Mesenchymal stem cell (in vitro differentiated cells and primary cell): ENCODE measurements around the gene DCUN1D2.

ENCODE experiments used
- DNase-seq: peaks from one replicate; pipeline ENCODE4 v3.0.0-alpha.2; 2013
- H2AFZ ChIP-seq: one replicate; pipeline ENCODE4 v1.6.1; 2013; ENCODE audit warnings: low read depth, mild to moderate bottlenecking, control low read depth, inconsistent platforms, low read length, moderate library complexity
- H2AK5ac ChIP-seq: 2 replicates; pipeline ENCODE4 v1.6.1; 2013; ENCODE audit warnings: low read length, moderate library complexity, mild to moderate bottlenecking, inconsistent platforms; ENCODE audit not compliant: severe bottlenecking
- H2BK120ac ChIP-seq: one replicate; pipeline ENCODE4 v1.6.1; 2013; ENCODE audit warnings: low read depth, mild to moderate bottlenecking, inconsistent platforms, low read length, moderate library complexity
- H2BK12ac ChIP-seq, 2 experiments: one replicate each; pipeline ENCODE4 v1.6.1; 2013; ENCODE audit warnings: inconsistent platforms in 2 of 2, low read length in 2 of 2, mild to moderate bottlenecking in 2 of 2, moderate library complexity in 2 of 2, control low read depth in 1 of 2
- H2BK15ac ChIP-seq: one replicate; pipeline ENCODE4 v1.6.1; 2013; ENCODE audit warnings: mild to moderate bottlenecking, low read depth, inconsistent platforms; ENCODE audit not compliant: poor library complexity, severe bottlenecking
- H2BK5ac ChIP-seq: 2 replicates; pipeline ENCODE4 v1.6.1; 2013; ENCODE audit warnings: low read depth, mild to moderate bottlenecking, low read length, control low read depth, inconsistent platforms; ENCODE audit not compliant: poor library complexity, severe bottlenecking
- H3K14ac ChIP-seq, 2 experiments: one replicate each; pipeline ENCODE4 v1.6.1; 2013; ENCODE audit warnings: inconsistent platforms in 2 of 2, low read length in 2 of 2, control low read depth in 1 of 2, mild to moderate bottlenecking in 1 of 2, moderate library complexity in 1 of 2
- H3K18ac ChIP-seq, 2 experiments: one replicate each; pipeline ENCODE4 v1.6.1; 2013; ENCODE audit warnings: inconsistent platforms in 2 of 2, low read length in 2 of 2, control low read depth in 1 of 2, low read depth in 1 of 2, mild to moderate bottlenecking in 1 of 2
- H3K23ac ChIP-seq, 2 experiments: one replicate each; pipeline ENCODE4 v1.6.1; 2013; ENCODE audit warnings: inconsistent platforms in 2 of 2, low read length in 2 of 2, mild to moderate bottlenecking in 2 of 2, moderate library complexity in 2 of 2, control low read depth in 1 of 2
- H3K27ac ChIP-seq: 2 replicates; pipeline ENCODE4 v1.5.1; 2013; ENCODE audit warnings: mild to moderate bottlenecking, moderate library complexity, low read length, control low read depth, inconsistent platforms; ENCODE audit not compliant: poor library complexity, severe bottlenecking
- H3K27me3 ChIP-seq, 2 experiments: 2 replicates each; pipeline versions ENCODE4 v1.6.1 to v1.7.0; 2013; ENCODE audit warnings: low read length in 2 of 2, mild to moderate bottlenecking in 2 of 2, moderate library complexity in 2 of 2, control low read depth in 1 of 2, inconsistent platforms in 1 of 2; ENCODE audit not compliant: control insufficient read depth in 1 of 2, insufficient read depth in 1 of 2
- H3K36me3 ChIP-seq, 2 experiments: 2 replicates each; pipeline versions ENCODE4 v1.6.1 to v1.7.0; 2013; ENCODE audit warnings: low read length in 2 of 2, control low read depth in 1 of 2, inconsistent platforms in 1 of 2, low read depth in 1 of 2, mild to moderate bottlenecking in 1 of 2; ENCODE audit not compliant: insufficient read depth in 2 of 2, control insufficient read depth in 1 of 2
- H3K4ac ChIP-seq, 2 experiments: one replicate each; pipeline ENCODE4 v1.6.1; 2013; ENCODE audit warnings: inconsistent platforms in 2 of 2, low read length in 2 of 2, mild to moderate bottlenecking in 2 of 2, moderate library complexity in 2 of 2, control low read depth in 1 of 2, low read depth in 1 of 2
- H3K4me1 ChIP-seq: 2 replicates; pipeline ENCODE4 v1.6.1; 2013; ENCODE audit warnings: low read depth, low read length, control low read depth; ENCODE audit not compliant: control insufficient read depth, insufficient read depth
- H3K4me2 ChIP-seq: 2 replicates; pipeline ENCODE4 v1.6.1; 2013; ENCODE audit warnings: low read length, mild to moderate bottlenecking, inconsistent platforms; ENCODE audit not compliant: poor library complexity, severe bottlenecking
- H3K4me3 ChIP-seq, 2 experiments: 2 replicates each; pipeline versions ENCODE4 v1.5.1 to v1.7.0; 2013; ENCODE audit warnings: low read length in 2 of 2, mild to moderate bottlenecking in 2 of 2, control low read depth in 1 of 2, low read depth in 1 of 2; ENCODE audit not compliant: insufficient read depth in 1 of 2
- H3K79me1 ChIP-seq: replicated peaks from 2 replicates; pipeline ENCODE4 v1.6.1; 2013; ENCODE audit warnings: mild to moderate bottlenecking, control low read depth, low read length, inconsistent platforms; ENCODE audit not compliant: poor library complexity, severe bottlenecking
- H3K9ac ChIP-seq: 2 replicates; pipeline ENCODE4 v1.7.0; 2013; ENCODE audit warnings: mild to moderate bottlenecking, low read length, moderate library complexity
- H3K9me3 ChIP-seq: 2 replicates; pipeline ENCODE4 v1.7.0; 2013; ENCODE audit warnings: mild to moderate bottlenecking, low read length; ENCODE audit not compliant: control insufficient read depth
- H4K8ac ChIP-seq: one replicate; pipeline ENCODE4 v1.6.1; 2013; ENCODE audit warnings: inconsistent platforms, mild to moderate bottlenecking, low read length, moderate library complexity
- H4K91ac ChIP-seq: one replicate; pipeline ENCODE4 v1.6.1; 2013; ENCODE audit warnings: mild to moderate bottlenecking, low read length, inconsistent platforms
- WGBS: methylation state at CpG from one replicate; pipeline ENCODE4 v1.1.7; 2013; ENCODE audit warnings: mixed read lengths; 5-methylcytosine and 5-hydroxymethylcytosine counted together

Gene DCUN1D2

GRCh38 chr13:113422807-113423519, 67.5 kb downstream of the DCUN1D2 start:
- Histone ChIP-seq H3K14ac (no peak overlapping the region), H2BK120ac (no peak overlapping the region), H3K27me3 (peaks cover 0 to 18% of the 10 kb centered on the region in 2 experiments), H3K23ac (no peak overlapping the region), H3K9ac (no peak overlapping the region), H2AK5ac (no peak overlapping the region), H3K79me1 (no peaks in the 10 kb centered on the region), H3K9me3 (no peaks in the 10 kb centered on the region), H2AFZ (no peak overlapping the region), H2BK15ac (no peak overlapping the region), H4K8ac (no peak overlapping the region), H2BK12ac (no peak overlapping the region), H3K18ac (no peak overlapping the region), H4K91ac (no peak overlapping the region), H3K27ac (no peak overlapping the region), H3K4me2 (no peak overlapping the region), H3K4me1 (peaks cover 6% of the 10 kb centered on the region), H3K4me3 (no peak overlapping the region), H3K4ac (no peak overlapping the region), H3K36me3 (peaks cover 0 to 11% of the 10 kb centered on the region in 2 experiments), H2BK5ac (no peak overlapping the region)
- 88% methylated on average over 26 of the region's 26 CpGs for WGBS
- DNase-seq = no peak

DNA sequence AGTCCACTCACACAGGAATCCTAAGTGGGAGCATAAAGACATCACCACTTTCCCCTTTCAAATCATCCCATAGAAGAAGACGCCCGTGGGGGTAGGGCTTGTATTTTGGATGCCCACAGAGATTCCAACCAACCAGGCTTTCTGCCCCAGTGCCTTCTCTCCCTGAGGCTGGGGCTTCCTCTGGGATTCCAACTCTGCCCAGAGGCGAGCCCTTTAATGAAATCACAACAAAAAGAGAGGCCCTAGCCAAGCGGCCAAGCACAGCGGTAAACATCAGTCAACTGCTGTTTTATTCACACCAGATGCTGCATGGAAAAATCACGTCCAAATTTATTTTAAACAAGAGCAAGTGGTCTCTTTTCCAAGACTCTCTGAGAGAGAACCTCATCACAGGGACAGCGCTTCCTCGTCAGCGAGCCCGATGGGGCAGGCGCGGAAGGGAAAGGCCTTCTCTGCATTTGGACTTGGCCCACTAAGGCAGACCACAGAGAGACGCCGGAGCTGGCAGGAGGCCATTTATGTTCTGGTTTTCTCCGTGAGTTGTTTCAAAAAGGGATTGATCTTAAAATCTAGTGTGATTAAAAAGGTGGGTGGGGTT, 68.7 kb downstream of the DCUN1D2 start:
- H3K79me1 ChIP-seq = no peaks in the 10 kb centered on the region
- peaks cover 0 to 8% of the 10 kb centered on the region in 2 experiments for H3K36me3 ChIP-seq
- H3K4me3 ChIP-seq = peak overlapping the region in 1 of 2 experiments; percentile 68
- H3K14ac ChIP-seq = no peak overlapping the region
- H2BK120ac ChIP-seq = no peak overlapping the region
- peaks cover 0 to 29% of the 10 kb centered on the region in 2 experiments for H3K27me3 ChIP-seq
- no peak overlapping the region for H3K4ac ChIP-seq
- peak overlapping the region; percentile 67 for H3K9ac ChIP-seq
- no peaks in the 10 kb centered on the region for H3K9me3 ChIP-seq
- no peak overlapping the region for H2AK5ac ChIP-seq
- H2BK5ac ChIP-seq = no peak overlapping the region
- H3K4me2 ChIP-seq = no peak overlapping the region
- H4K8ac ChIP-seq = no peak overlapping the region
- no peak overlapping the region for H4K91ac ChIP-seq
- peaks cover 3% of the 10 kb centered on the region for H3K4me1 ChIP-seq
- H3K23ac ChIP-seq = no peak overlapping the region
- no peak for DNase-seq
- WGBS = 90% methylated on average over 15 of the region's 15 CpGs
- H2AFZ ChIP-seq = no peak overlapping the region
- no peak overlapping the region for H2BK12ac ChIP-seq
- H3K27ac ChIP-seq = no peak overlapping the region
- H3K18ac ChIP-seq = no peak overlapping the region
- H2BK15ac ChIP-seq = no peak overlapping the region

DNA sequence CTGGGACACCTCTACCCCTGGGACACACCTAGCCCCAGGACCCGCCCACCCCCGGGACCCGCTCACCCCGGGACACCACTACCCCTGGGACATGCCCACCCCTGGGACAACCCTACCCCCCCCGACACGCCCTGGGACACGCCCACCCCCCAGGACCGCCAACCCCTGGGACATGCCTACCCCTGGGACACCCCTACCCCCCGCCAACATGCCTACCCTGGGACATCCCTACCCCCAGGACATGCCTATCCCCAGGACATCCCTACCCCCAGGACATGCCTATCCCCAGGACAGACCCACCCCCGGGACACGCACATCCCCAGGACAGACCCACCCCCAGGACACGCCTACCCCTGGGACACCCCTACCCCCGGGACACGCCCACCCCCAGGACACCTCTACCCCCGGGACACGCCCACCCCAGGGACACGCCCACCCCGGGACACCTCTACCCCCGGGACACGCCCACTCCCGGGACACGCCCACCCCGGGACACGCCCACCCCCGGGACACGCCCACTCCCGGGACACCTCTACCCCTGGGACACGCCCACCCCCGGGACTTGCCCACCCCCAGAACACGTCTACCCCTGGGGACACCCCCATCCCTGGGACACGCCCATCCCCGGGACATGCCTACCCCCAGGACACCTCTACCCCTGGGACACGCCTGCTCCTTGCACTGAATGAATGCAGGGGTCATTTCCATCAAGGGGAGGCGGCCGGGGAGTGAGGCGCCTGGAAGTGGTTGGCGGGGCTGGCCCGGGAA, 69.5 kb downstream of the DCUN1D2 start:
- 86% methylated on average over 17 of the region's 38 CpGs for WGBS

GRCh38 chr13:113420232-113420631, 70.3 kb downstream of the DCUN1D2 start:
- H2BK5ac ChIP-seq = no peak overlapping the region
- H3K9ac ChIP-seq = no peak overlapping the region
- no peak overlapping the region for H2AK5ac ChIP-seq
- no peak overlapping the region for H2BK12ac ChIP-seq
- peaks cover 3% of the 10 kb centered on the region for H3K4me1 ChIP-seq
- H3K4me3 ChIP-seq = no peak overlapping the region
- H3K9me3 ChIP-seq = no peaks in the 10 kb centered on the region
- no peak overlapping the region for H2BK15ac ChIP-seq
- no peak overlapping the region for H3K27ac ChIP-seq
- H3K4ac ChIP-seq = no peak overlapping the region
- H2AFZ ChIP-seq = no peak overlapping the region
- H2BK120ac ChIP-seq = no peak overlapping the region
- no peak overlapping the region for H3K14ac ChIP-seq
- H4K8ac ChIP-seq = no peak overlapping the region
- no peak overlapping the region for H3K23ac ChIP-seq
- peaks cover 0 to 8% of the 10 kb centered on the region in 2 experiments for H3K36me3 ChIP-seq
- no peak overlapping the region for H3K4me2 ChIP-seq
- peaks cover 0 to 36% of the 10 kb centered on the region in 2 experiments for H3K27me3 ChIP-seq
- 94% methylated on average over 15 of the region's 15 CpGs for WGBS
- DNase-seq = no peak
- no peaks in the 10 kb centered on the region for H3K79me1 ChIP-seq
- H4K91ac ChIP-seq = no peak overlapping the region
- H3K18ac ChIP-seq = no peak overlapping the region

More for the DNA sequence above, 69.5 kb downstream of the DCUN1D2 start:
- Histone ChIP-seq H2BK120ac (no peak overlapping the region), H3K18ac (no peak overlapping the region), H2BK12ac (no peak overlapping the region), H3K14ac (no peak overlapping the region), H3K27ac (no peak overlapping the region), H3K4ac (no peak overlapping the region), H3K4me3 (peak overlapping the region in 1 of 2 experiments; percentile 68), H2BK15ac (no peak overlapping the region), H4K8ac (no peak overlapping the region), H3K4me1 (peaks cover 3% of the 10 kb centered on the region), H4K91ac (no peak overlapping the region), H3K4me2 (no peak overlapping the region), H3K79me1 (no peaks in the 10 kb centered on the region), H3K27me3 (peaks cover 0 to 36% of the 10 kb centered on the region in 2 experiments), H3K23ac (no peak overlapping the region), H2AK5ac (no peak overlapping the region), H3K9me3 (no peaks in the 10 kb centered on the region), H2AFZ (no peak overlapping the region), H2BK5ac (no peak overlapping the region), H3K36me3 (peaks cover 0 to 8% of the 10 kb centered on the region in 2 experiments), H3K9ac (peak overlapping the region; percentile 67)
- no peak for DNase-seq
